ENCODE results near the gene TEX14. TPM values are rescaled to one million over a fixed set of nuclear protein-coding genes. Genes with fewer than 3 reads are reported as not detected.
A peak's percentile ranks its signal among the peaks of the same experiment; 100 is the strongest.

The TEX14 gene
- total RNA-seq, 1 experiment from 2014 or later: 0.55 TPM

DNA sequence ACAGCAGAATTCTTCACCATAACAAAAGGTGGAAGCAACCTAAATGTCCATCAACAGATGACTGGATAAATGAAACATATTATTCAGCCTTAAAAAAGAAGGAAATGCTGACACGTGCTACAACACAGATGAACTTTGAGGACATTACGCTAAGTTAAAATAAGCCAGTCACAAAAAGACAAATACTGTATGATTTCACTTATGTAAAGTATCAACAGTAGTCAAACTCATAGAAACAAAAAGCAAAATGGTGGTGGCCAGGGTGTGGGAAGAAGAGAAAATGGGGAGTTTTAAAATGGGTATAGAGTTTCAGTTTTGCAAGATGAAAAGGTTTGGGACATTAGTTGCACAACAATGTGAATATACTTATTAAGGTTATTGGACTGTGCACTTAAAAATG is 127.6 kb downstream of the TEX14 start:
- Histone ChIP-seq H3K9me3 (ENCODE audit: insufficient read depth, low read depth) (no peaks in the 10 kb centered on the region), H4K20me1 (ENCODE audit: insufficient read depth) (no peaks in the 10 kb centered on the region), H3K27me3 (ENCODE audit: insufficient read depth, low read depth) (no peaks in the 10 kb centered on the region), H3F3A (ENCODE audit: insufficient read depth, low read depth) (0 out of 2 replicates have a peak, but pooled peaks cover 6% of the 10 kb centered on the region), H3K4me1 (replicated peaks; ENCODE audit: insufficient read depth) (peaks cover 13% of the 10 kb centered on the region), H3K4me2 (no peak overlapping the region), H3K9me2 (ENCODE audit: insufficient read depth) (no peaks in the 10 kb centered on the region), H3K27ac (no peak overlapping the region), H2AFZ (no peak overlapping the region), H3K4me3 (no peak overlapping the region), H3K79me2 (ENCODE audit: low read depth) (no peaks in the 10 kb centered on the region), H3K36me3 (ENCODE audit: low read depth) (no peaks in the 10 kb centered on the region)
- BruUV-seq (replicated peaks): no TSS peak
- ChIA-PET POLR2A (ENCODE audit: unreplicated experiment) (interaction anchor here (0.6 kb wide), 1 partner anchor 68 kb away, joined by 5 read pairs; no protein-coding TSS in a partner anchor), CTCF (no interaction called here)
- no peak for DNase-seq
- intact Hi-C loops (cut with micrococcal nuclease; ENCODE audit: unreplicated experiment): no loop called here
- no peak for TF ChIP-seq EZH2 (IDR thresholded peaks at IDR 0.05; ENCODE audit: low read depth)
- TF ChIP-seq, protein P1, sequence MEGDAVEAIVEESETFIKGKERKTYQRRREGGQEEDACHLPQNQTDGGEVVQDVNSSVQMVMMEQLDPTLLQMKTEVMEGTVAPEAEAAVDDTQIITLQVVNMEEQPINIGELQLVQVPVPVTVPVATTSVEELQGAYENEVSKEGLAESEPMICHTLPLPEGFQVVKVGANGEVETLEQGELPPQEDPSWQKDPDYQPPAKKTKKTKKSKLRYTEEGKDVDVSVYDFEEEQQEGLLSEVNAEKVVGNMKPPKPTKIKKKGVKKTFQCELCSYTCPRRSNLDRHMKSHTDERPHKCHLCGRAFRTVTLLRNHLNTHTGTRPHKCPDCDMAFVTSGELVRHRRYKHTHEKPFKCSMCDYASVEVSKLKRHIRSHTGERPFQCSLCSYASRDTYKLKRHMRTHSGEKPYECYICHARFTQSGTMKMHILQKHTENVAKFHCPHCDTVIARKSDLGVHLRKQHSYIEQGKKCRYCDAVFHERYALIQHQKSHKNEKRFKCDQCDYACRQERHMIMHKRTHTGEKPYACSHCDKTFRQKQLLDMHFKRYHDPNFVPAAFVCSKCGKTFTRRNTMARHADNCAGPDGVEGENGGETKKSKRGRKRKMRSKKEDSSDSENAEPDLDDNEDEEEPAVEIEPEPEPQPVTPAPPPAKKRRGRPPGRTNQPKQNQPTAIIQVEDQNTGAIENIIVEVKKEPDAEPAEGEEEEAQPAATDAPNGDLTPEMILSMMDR (conservative IDR thresholded peaks at IDR 0.05): no peak

DNA sequence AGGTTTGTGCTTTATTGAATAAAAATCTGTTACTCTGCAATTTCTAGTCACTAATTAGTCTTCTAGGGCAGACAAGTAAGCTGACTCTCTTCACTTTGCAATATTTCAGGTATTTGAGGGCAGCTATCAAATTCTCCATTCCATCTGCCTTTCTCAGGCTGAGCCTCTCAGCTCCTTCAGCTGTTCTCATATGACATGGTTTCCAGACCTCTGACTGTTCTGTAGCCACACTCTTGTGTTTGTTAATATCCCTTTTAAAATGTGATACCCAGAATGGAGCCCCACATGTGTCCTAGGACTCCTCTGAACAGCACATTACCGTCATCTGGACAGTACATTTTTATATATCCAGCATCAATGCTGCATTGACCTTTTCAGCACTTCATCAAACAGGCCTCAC is 131.3 kb downstream of the TEX14 start:
- H3K4me3 ChIP-seq: no peak overlapping the region
- H3K27me3 ChIP-seq (ENCODE audit: insufficient read depth, low read depth): no peaks in the 10 kb centered on the region
- 0 out of 2 replicates have a peak, but pooled peaks cover 2% of the 10 kb centered on the region for H3F3A ChIP-seq (ENCODE audit: insufficient read depth, low read depth)
- no peaks in the 10 kb centered on the region for H3K79me2 ChIP-seq (ENCODE audit: low read depth)
- CTCF ChIA-PET: no interaction called here
- no peaks in the 10 kb centered on the region for H4K20me1 ChIP-seq (ENCODE audit: insufficient read depth)
- DNase-seq: no peak
- no peak overlapping the region for H3K4me2 ChIP-seq
- H3K9me2 ChIP-seq (ENCODE audit: insufficient read depth): no peaks in the 10 kb centered on the region
- peaks cover 5% of the 10 kb centered on the region; the same call in 1 of the 2 replicates for H3K4me1 ChIP-seq (replicated peaks; ENCODE audit: insufficient read depth)
- H2AFZ ChIP-seq: 0 out of 2 replicates have a peak overlapping the region, but pooled peaks have one; percentile 2
- POLR2A ChIA-PET (ENCODE audit: unreplicated experiment): interaction anchor here (0.6 kb wide), 1 partner anchor 143 kb away, joined by 3 read pairs; no protein-coding TSS in a partner anchor
- H3K9me3 ChIP-seq (ENCODE audit: insufficient read depth, low read depth): no peaks in the 10 kb centered on the region
- TF ChIP-seq, protein P1 (conservative IDR thresholded peaks at IDR 0.05): no peak
- no peak for TF ChIP-seq EZH2 (IDR thresholded peaks at IDR 0.05; ENCODE audit: low read depth)
- intact Hi-C loops (cut with micrococcal nuclease; ENCODE audit: unreplicated experiment): no loop called here
- no peak overlapping the region for H3K27ac ChIP-seq
- no TSS peak for BruUV-seq (replicated peaks)
- no peaks in the 10 kb centered on the region for H3K36me3 ChIP-seq (ENCODE audit: low read depth)

DNA sequence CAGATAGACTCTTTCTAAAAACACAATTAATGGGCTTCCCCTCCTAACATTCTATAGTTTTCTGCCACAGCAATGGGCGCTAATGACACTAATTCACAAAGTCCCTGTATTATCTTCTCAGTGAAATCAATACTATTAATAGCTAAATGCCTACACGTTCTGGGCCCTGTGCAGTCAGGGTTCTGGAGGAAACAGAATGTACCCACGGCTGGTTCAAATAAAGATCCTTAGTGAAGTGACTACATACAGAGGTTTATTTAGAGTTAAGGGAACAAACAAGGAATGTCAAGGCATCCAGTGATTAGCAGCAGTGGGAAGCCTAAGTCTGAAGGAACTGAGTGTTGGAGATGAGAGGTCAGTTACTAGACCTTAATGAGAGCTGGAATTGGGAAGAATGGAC is 133.9 kb downstream of the TEX14 start:
- no peaks in the 10 kb centered on the region for H3F3A ChIP-seq (ENCODE audit: insufficient read depth, low read depth)
- H3K36me3 ChIP-seq (ENCODE audit: low read depth): no peaks in the 10 kb centered on the region
- intact Hi-C loops (cut with micrococcal nuclease; ENCODE audit: unreplicated experiment): no loop called here
- no peak overlapping the region for H3K27ac ChIP-seq
- H3K4me1 ChIP-seq (replicated peaks; ENCODE audit: insufficient read depth): no peaks in the 10 kb centered on the region
- no peaks in the 10 kb centered on the region for H3K27me3 ChIP-seq (ENCODE audit: insufficient read depth, low read depth)
- H3K4me2 ChIP-seq: no peak overlapping the region
- H4K20me1 ChIP-seq (ENCODE audit: insufficient read depth): no peaks in the 10 kb centered on the region
- H3K9me2 ChIP-seq (ENCODE audit: insufficient read depth): no peaks in the 10 kb centered on the region
- TF ChIP-seq, protein P1 (conservative IDR thresholded peaks at IDR 0.05): no peak
- no peak for TF ChIP-seq EZH2 (IDR thresholded peaks at IDR 0.05; ENCODE audit: low read depth)
- ChIA-PET POLR2A (ENCODE audit: unreplicated experiment) (no interaction called here), CTCF (no interaction called here)
- no peak overlapping the region for H3K4me3 ChIP-seq
- no peaks in the 10 kb centered on the region for H3K79me2 ChIP-seq (ENCODE audit: low read depth)
- BruUV-seq (replicated peaks): no TSS peak
- no peak overlapping the region for H2AFZ ChIP-seq
- no peaks in the 10 kb centered on the region for H3K9me3 ChIP-seq (ENCODE audit: insufficient read depth, low read depth)
- DNase-seq: no peak

Data from PC-9 (cell line).